WI38 (cell line): ENCODE data around the gene CSNK1D.

Experiments used
- H3K4me3 ChIP-seq: 2 replicates; pipeline ENCODE4 v1.5.1; 2011; ENCODE audit warnings: low read depth, mild to moderate bottlenecking, control low read depth, low read length
- CTCF ChIP-seq: IDR thresholded peaks from 2 replicates; pipeline ENCODE4 v1.5.1; 2012; ENCODE audit warnings: low read depth, mild to moderate bottlenecking, control low read depth, low read length

The CSNK1D gene

GRCh38 chr17:82301300-82301915 lies 27.9 kb upstream of the CSNK1D start:
- TF ChIP-seq CTCF = no peak
- no peak overlapping the region for H3K4me3 ChIP-seq

GRCh38 chr17:82300707-82301270 lies 27.3 kb upstream of the CSNK1D start:
- TF ChIP-seq CTCF = peak; percentile 83
- no peak overlapping the region for H3K4me3 ChIP-seq

GRCh38 chr17:82300228-82300627 lies 26.7 kb upstream of the CSNK1D start:
- H3K4me3 ChIP-seq = no peak overlapping the region
- TF ChIP-seq CTCF = no peak

- no peak overlapping the region for H3K4me3 ChIP-seq
- no peak for TF ChIP-seq CTCF
Measured at GRCh38 chr17:82299452-82299851, 26.0 kb upstream of the CSNK1D start.

GRCh38 chr17:82298538-82299421 lies 25.3 kb upstream of the CSNK1D start:
- H3K4me3 ChIP-seq = peak overlapping the region; percentile 54; the same call in 1 of the 2 replicates
- no peak for TF ChIP-seq CTCF

GRCh38 chr17:82297714-82298537 lies 24.4 kb upstream of the CSNK1D start:
- peak overlapping the region; percentile 54 for H3K4me3 ChIP-seq
- TF ChIP-seq CTCF = no peak
